Skeletal muscle cell (primary cell): ENCODE results near the gene IGSF23.

Experiments
- DNase-seq: peaks from one replicate; pipeline ENCODE4 v3.0.0-alpha.2; 2010; ENCODE audit warnings: low read depth
- H3K4me3 ChIP-seq: 2 replicates; pipeline ENCODE4 v1.5.1; 2011; ENCODE audit warnings: low read depth, mild to moderate bottlenecking, control low read depth, low read length, moderate library complexity

Gene IGSF23

DNA sequence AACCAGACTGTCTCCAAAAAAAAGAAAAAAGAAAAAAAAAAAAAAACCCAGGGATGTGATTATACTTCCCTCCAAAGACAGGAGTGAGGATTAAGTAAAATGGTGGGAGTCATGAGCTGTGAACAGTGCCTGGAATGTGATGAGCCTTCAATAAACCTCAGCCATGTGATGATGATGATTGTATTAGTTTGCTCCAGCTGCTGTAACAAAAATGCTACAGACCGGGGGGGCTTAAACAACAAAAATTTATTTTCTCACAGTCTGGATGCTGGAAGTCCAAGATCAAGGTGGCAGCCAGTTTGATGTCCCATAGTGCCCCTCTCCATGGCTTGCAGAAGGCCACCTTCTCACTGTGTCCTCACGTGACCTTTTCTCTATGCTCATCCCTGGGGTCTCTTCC lies 21.4 kb downstream of the IGSF23 start:
- no peak for DNase-seq
- H3K4me3 ChIP-seq: no peak overlapping the region

DNA sequence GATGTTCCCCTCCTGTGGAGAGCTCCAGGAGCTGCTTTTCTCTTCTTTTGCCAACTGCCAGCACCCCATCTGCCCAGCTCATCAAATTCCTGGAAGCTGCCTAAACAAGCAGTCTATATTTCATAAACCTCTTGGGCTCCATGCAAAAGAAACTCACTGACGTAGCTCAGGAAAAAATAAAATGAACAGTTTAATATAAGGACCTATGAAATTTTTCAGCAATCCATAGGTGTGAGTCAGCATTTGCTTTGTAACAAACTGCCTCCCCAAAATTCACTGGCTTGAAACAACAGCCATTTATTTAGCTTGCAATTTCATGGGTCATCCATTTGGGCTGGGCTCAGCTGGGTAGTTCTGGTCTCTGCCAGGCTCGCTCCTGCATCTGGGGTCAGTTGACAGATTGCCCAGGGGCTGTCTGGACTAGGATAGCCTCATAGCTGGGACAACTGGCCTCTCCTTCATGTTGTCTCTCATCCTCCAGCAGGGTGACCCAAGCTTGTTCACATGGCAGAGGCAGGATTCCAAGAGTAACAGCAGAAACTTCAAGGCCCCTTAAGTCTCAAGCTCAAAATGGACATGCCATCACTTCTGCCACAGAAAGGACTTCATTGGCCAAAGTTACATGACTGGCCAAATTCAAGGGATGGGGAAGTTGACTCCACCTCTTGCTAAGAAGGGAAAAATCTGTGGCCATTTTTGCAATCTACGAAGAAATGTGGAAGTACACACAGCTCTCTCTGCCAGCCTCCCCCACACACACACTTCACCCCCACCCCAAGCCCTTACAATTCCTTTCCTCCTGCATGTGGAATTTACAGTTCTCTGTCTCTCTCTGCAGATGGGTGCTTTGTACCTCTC lies 22.4 kb downstream of the IGSF23 start:
- no peak overlapping the region for H3K4me3 ChIP-seq
- no peak for DNase-seq

DNA sequence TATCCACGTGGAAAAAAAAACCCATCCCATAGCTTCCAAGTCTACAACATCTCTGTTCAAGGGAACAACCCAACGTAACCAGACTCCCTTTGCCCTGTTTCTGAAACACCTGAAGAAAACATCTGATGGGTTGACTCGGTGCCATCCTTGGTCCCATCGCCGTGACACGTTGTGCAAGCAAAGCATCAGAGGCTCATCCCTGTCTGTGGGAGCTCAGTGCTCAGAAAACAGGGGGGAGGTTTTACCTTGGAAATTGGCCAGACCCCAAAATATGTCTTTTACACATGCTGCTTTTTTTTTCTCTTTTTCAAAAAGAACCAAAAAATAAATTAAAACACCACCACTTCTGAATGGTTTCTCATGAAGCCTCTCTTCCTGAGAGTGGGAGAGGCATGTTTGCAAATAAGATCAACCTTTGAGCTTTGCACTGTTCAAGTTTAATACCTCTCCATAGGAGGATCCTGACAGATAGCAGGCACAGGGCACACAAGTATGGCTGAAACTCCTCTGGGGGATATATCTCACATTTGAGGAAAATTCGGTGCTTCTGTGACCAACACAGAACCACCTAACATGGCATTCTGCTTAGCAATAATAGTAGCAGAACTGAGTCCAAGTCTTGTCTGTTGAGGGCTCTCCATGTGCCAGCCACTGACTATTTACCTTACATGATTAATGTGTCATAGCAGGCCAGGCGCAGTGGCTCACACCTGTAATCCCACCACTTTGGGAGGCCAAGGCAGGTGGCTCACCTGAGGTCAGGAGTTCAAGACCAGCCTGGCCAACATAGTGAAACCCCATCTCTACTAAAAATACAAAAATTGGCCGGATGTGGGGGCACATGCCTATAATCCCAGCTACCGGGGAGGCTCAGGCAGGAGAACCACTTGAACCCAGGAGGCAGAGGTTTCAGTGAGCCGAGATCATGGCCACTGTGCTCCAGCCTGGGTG lies 23.4 kb downstream of the IGSF23 start:
- no peak overlapping the region for H3K4me3 ChIP-seq
- DNase-seq: no peak

DNA sequence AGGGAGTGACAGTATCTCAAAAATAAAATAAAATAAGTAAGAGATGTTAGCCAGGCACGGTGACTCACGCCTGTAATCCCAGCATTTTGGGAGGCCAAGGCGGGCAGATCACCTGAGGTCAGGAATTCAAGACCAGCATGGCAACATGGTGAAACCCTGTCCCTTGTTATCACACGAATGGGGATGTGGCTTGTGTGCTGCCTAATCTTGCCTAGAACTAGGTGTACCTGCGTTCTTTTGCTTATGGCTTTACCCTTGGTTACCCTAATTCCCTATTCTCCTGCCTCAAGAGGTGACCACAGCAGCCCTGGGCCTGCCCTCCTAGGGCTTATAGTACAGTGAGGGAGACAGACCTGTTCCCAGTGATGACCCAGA lies 24.0 kb downstream of the IGSF23 start:
- H3K4me3 ChIP-seq: no peak overlapping the region
- DNase-seq: no peak

DNA sequence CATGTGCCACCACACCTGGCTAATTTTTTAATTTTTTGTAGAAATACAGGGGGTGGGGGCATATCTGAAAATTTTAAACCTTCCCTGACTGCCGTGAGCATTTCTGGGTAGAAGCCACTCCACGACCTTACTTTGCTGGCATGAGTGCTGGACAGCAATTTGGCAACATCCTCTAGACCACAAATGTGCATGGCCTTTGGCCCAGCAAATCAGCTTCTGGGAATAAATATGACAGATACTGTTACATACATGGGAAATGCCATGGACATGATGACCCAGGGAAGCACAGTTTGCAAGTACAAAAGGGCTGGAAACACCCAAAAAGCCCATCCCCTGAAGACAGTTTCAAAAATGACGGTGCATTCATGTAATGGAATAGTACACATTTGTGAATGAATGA lies 27.2 kb downstream of the IGSF23 start:
- DNase-seq: no peak
- no peak overlapping the region for H3K4me3 ChIP-seq

DNA sequence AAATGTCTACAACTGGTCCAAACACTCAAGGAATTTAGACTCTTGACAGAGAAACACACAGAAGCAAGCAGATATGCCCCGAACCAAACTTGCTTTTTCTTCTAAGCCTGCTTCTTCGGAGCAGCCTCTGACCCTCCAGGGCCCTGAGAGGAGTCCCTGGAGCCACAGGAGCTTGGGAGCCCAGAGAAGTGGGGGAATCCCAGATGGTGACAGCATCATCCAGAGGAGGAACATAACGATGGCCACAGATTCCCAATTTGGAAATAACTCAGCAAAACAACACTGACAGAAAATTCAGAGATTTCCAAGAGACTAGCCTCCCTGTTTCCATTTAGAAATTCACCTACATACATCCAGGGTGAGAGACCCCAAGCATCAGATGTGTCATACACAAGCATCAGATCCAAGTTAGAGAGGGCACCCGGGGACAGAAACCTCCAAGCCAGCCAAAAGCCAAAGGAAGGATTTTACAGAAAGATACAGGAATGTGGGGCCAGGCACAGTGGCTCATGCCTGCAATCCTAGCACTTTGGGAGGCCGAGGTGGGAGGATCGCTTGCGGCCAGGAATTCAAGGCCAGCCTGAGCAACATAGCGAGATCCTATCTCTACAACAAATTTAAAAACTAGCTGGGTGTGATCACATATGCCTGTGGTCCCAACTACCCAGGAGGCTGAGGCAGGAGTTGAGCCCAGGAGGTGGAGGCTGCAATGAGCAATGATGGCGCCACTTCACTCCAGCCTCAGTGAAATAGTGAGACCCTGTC lies 28.3 kb downstream of the IGSF23 start:
- DNase-seq: no peak
- no peak overlapping the region for H3K4me3 ChIP-seq

DNA sequence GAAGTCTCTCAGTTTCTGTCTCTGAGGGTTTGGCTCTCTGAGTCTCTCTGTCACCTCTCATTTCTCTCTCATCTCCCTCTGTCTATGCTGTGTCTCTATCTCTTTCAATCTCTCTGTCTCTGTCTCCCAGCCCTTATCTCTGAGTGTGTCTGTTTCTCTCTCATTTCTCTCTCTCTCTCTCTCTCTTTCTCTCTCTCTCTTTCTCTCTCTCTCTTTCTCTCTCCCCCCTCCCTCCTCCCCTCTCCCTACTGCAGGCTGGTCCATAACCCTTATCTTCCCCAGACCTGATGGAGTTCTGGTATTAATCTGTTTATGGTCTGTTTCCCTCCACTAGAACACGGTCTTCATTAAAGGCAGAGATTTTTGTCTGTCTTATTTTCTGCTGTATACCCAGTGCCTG lies 29.0 kb downstream of the IGSF23 start:
- no peak for DNase-seq

DNA sequence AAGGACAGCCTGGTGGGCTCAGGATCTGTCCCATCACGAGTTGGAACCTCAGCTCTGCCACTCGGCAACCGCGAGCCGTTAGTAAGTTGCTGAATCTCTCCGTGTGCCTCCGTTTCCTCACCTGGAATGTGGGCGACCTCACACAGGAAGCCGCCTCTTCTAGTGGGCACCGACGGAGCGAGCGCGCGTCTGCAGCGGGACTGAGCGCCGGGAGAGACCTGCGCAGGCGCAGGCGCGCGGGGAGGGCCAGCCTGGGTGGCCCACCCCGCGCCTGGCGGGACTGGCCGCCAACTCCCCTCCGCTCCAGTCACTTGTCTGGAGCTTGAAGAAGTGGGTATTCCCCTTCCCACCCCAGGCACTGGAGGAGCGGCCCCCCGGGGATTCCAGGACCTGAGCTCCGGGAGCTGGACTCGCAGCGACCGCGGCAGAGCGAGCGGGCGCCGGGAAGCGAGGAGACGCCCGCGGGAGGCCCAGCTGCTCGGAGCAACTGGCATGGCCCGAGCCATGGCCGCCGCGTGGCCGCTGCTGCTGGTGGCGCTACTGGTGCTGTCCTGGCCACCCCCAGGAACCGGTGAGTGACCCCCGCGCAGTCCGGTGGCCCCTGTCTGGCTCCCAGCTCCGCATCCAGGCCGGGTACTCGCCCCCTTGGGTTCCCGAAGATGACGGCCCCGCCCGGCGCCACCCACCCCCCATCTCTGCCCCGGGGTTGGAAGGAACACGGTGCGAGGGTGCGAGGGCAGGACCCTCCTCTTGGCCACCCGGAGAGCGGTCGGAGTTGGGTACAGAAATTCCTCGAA lies 30.4 kb downstream of the IGSF23 start, which contains the start of gene PVR:
TSS of gene PVR (plus strand) at position 306 of the 797 bp plus-strand sequence. CDS start at position 493, 187 bp downstream.
- DNase-seq: no peak
- H3K4me3 ChIP-seq: peak within 1 kb of the TSS; percentile 85

More for the DNA sequence above, 29.0 kb downstream of the IGSF23 start:
- H3K4me3 ChIP-seq: no peak overlapping the region

DNA sequence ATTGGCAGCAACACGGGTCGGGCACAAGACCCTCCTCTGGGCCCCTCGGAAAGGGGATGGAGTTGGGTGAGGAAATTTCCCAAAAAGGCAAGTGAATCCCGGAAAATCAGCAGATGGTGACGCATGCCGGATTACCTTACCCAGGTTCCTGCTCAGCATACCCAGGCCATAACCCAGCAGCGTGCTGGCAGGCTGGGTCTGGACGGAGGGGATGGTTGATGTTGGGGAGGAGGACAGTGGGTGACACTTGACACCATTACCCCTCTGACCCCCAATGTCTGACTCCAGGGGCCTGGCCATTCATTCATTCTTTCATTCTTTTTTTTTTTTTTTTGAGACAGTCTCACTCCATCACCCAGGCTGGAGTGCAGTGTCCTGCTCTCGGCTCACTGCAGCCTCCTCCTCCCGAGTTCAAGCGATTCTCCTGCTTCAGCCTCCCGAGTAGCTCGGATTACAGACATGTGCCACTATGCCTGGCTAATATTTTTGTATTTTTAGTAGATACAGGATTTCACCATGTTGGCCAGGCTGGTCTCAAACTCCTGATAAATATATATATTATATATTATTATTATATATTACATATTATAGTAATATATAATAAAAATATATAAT lies 31.1 kb downstream of the IGSF23 start:
- no peak for DNase-seq
- peak overlapping the region; percentile 85 for H3K4me3 ChIP-seq

DNA sequence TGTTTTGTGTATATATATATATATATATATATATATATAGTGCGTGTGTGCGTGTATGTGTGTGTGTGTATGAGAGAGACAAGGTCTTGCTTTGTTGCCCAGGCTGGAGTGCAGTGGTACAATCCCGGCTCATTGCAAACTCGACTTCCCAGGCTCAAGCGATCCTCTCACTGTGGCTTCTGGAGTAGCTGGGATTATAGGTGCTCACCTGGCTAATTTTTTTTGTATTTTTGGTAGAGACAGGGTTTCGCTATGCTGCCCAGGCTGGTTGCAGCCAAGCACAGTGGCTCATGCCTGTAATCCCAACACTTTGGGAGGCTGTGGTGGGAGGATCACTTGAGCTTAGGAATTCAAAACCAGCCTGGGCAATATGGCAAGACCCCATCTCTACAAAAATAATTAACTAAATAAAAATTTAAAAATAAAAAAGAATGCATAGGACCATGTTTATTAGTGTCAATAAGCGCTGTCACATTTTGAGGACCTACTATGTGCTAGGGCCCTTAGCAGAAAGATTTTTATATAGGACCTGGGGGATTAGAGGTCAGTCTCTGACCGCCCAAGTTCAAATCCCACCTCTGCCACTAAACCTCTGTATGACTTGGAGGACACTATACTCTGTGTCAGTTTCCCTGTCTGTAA lies 32.2 kb downstream of the IGSF23 start:
- peak overlapping the region; percentile 9 for H3K4me3 ChIP-seq
- no peak for DNase-seq

DNA sequence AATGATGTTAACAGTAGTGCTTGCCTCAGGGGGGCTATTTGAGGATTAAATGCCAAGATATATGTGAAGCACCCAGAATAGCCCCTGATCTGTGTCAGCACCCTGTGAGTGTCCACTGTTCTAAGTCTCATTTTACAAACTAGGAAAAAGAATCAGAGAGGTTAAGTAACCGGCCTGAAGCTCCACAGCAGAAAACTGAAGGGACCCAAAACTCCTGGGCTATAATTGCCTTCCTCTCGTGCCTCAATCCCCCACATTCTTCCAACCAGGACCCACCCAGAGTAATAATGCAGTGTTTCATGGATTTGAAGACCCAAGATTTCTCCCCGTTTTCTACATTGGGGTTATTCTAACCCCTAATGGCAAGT lies 32.7 kb downstream of the IGSF23 start:
- no peak overlapping the region for H3K4me3 ChIP-seq
- DNase-seq: no peak

DNA sequence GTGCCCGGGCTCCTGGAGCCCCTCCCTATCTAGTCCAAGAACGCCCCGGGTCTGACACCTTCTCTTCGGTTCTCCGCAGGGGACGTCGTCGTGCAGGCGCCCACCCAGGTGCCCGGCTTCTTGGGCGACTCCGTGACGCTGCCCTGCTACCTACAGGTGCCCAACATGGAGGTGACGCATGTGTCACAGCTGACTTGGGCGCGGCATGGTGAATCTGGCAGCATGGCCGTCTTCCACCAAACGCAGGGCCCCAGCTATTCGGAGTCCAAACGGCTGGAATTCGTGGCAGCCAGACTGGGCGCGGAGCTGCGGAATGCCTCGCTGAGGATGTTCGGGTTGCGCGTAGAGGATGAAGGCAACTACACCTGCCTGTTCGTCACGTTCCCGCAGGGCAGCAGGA lies 33.8 kb downstream of the IGSF23 start:
- no peak for DNase-seq
- H3K4me3 ChIP-seq: no peak overlapping the region

DNA sequence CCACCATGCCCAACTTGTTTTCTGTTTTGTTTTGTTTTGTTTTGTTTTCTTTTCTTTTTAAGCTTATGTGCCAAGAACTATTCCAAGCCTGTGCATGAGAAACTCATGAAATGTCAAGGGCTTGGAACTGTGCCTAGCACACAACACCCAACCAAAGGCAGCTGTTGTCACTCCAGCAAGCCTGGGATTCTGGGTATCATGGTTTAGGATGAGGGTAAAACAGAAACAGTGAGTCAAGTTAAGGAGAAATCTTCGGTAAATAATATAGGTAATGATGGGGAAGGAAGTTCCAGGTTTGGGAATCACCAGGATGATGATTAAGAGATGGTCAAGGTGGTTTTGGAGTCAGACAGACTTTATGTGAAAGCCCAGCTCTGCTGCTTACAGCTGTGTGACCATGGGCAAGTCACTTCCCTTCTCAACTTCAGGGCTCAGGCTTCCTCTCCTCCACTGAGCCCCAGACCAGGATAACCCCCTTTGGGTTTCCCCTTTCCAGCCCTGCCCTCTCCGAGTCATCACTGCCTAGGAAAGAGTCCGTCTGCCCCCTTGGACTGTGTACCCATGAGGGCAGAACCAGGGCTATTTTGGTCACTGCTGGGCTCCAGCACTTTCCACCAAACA lies 35.4 kb downstream of the IGSF23 start:
- no peak for DNase-seq
- no peak overlapping the region for H3K4me3 ChIP-seq

DNA sequence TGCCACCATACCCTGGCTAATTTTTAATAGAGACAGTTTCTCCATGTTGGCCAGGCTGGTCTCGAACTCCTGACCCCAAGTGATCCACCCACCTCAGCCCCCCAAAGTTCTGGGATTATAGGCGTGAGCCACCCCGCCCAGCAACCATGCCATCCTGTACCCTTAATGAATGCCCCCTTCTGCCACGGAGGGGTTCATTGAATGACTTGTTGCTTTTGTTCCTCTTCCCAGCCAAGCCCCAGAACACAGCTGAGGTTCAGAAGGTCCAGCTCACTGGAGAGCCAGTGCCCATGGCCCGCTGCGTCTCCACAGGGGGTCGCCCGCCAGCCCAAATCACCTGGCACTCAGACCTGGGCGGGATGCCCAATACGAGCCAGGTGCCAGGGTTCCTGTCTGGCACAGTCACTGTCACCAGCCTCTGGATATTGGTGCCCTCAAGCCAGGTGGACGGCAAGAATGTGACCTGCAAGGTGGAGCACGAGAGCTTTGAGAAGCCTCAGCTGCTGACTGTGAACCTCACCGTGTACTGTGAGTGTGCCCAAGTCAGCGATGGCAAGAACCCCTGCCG lies 36.3 kb downstream of the IGSF23 start:
- H3K4me3 ChIP-seq: no peak overlapping the region

DNA sequence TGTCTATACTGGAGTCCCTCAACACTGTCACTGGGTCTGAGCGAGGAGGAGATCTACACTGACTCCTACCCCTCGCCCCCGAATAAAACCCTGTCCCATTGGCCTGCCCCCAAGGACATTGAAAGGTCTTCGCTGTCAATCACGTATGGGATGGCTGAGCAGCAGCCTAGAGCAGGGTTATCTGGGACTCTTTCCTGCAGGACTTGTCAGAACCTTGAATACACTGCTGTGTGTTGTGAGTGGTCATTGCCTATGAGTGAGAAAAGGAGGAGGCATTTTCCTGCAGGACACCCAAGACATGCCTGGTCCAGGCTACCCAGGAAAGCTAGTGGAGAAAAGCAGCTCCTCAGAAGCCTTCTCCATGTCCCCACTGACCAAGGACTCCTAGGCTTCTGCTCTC lies 40.0 kb downstream of the IGSF23 start:
- no peak for DNase-seq
- no peak overlapping the region for H3K4me3 ChIP-seq

More for the DNA sequence above, 36.3 kb downstream of the IGSF23 start:
- no peak for DNase-seq

DNA sequence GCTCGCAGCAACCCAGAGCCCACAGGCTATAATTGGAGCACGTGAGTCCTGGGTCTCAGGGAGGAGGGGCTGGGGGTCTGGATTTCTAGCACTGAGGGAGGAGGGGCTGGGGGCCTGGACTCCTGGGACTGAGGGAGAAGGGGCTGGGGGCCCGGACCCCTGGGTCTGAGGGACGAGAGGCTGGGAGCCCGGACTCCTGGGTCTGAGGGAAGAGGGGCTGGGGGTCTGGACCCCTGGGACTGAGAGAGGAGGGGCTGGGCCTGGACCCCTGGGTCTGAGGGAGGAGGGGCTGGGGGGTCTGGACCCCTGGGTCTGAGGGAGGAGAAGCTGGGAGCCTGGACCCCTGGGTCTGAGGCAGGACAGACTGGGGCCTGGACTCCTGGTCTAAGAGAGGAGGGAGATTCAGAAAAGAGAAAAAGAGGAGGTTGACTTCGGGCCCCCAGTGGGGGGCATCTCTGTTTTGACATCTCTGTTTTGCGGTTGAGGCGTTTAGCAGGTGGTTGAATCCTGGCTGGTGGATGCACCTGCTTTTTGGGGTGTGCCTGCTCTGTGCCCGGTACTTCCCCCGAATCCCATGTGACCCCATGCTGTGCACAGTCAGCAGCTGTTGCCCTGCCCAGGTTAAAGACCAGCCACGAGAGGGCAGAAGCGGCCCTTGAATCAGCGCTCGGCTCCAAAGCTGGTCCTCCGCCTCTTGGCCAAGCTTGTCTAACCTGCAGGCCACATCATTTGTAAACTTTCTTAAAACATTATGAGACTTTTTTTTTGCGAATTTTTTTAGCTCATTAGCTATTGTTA lies 40.8 kb downstream of the IGSF23 start:
- no peak overlapping the region for H3K4me3 ChIP-seq
- no peak for DNase-seq
